Activated CD8-positive, alpha-beta memory T cell treated with anti-CD3 and anti-CD28 coated beads, Interleukin-2, amount 50 U/mL, for 48 hours (primary cell): ENCODE results near the gene DOCK8.

ENCODE experiments used
- DNase-seq: peaks from one replicate; pipeline ENCODE4 v3.0.0-alpha.2; 2020

DOCK8 gene

GRCh38 chr9:512555-513272 is 298.0 kb downstream of the DOCK8 start:
- DNase-seq: no peak
